G401 (cell line): Measurements from ENCODE around the gene ZNF777. TPM values are rescaled to one million over a fixed set of nuclear protein-coding genes. Genes with fewer than 3 reads are reported as not detected.
A peak's percentile ranks its signal among the peaks of the same experiment; 100 is the strongest.

Experiments
- DNase-seq: peaks from one replicate; pipeline ENCODE4 v3.0.0-alpha.2; 2015; ENCODE audit warnings: low spot score
- in situ Hi-C: cut with HindIII; loops from 2 replicates; pipeline ENCODE4 v1.10.0; 2016; ENCODE audit warnings: low sequenced_read_pairs, mixed read lengths
- total RNA-seq: library from RNA; depleted of rRNA; stranded (reverse); fragments of >200 nt; shearing (Covaris generic); gene quantifications from 2 replicates; pipeline ENCODE4 v1.2.3, GENCODE V29; 2014

ZNF777 gene
- total RNA-seq, 1 experiment from 2014 or later = 21.1 TPM

- in situ Hi-C loops = no loop called here
- no peak for DNase-seq
Observed at GRCh38 chr7:149478754-149479153, 17.9 kb upstream of the ZNF777 start.

- in situ Hi-C loops = no loop called here
Observed at GRCh38 chr7:149477494-149478443, 16.9 kb upstream of the ZNF777 start.

GRCh38 chr7:149476791-149477190, 15.9 kb upstream of the ZNF777 start:
- in situ Hi-C loops = no loop called here

More at GRCh38 chr7:149477494-149478443, 16.9 kb upstream of the ZNF777 start:
- DNase-seq = no peak

GRCh38 chr7:149475121-149476045, 14.5 kb upstream of the ZNF777 start:
- DNase-seq = no peak
- in situ Hi-C loops = no loop called here

More at GRCh38 chr7:149476791-149477190, 15.9 kb upstream of the ZNF777 start:
- no peak for DNase-seq

GRCh38 chr7:149474309-149475120, 13.7 kb upstream of the ZNF777 start:
- DNase-seq = no peak
- in situ Hi-C loops = no loop called here

GRCh38 chr7:149473251-149473650, 12.4 kb upstream of the ZNF777 start:
- DNase-seq = no peak
- in situ Hi-C loops = no loop called here

- in situ Hi-C loops = no loop called here
Observed at GRCh38 chr7:149471289-149471953, 10.6 kb upstream of the ZNF777 start.

GRCh38 chr7:149469806-149470205, 8.9 kb upstream of the ZNF777 start:
- in situ Hi-C loops = no loop called here
- no peak for DNase-seq

More at GRCh38 chr7:149471289-149471953, 10.6 kb upstream of the ZNF777 start:
- DNase-seq = no peak

GRCh38 chr7:149468208-149468607, 7.3 kb upstream of the ZNF777 start:
- in situ Hi-C loops = no loop called here
- DNase-seq = no peak

- in situ Hi-C loops = no loop called here
- DNase-seq = no peak
Observed at GRCh38 chr7:149467321-149467859, 6.5 kb upstream of the ZNF777 start.

- in situ Hi-C loops = no loop called here
- DNase-seq = no peak
Observed at GRCh38 chr7:149466364-149466763, 5.5 kb upstream of the ZNF777 start.

GRCh38 chr7:149463500-149464161, 2.8 kb upstream of the ZNF777 start:
- in situ Hi-C loops = no loop called here
- DNase-seq = no peak

GRCh38 chr7:149462101-149462520, 1.2 kb upstream of the ZNF777 start:
- in situ Hi-C loops = no loop called here
- DNase-seq = no peak

GRCh38 chr7:149459540-149460452, 1.1 kb downstream of the ZNF777 start:
- DNase-seq = no peak
- in situ Hi-C loops = no loop called here

- in situ Hi-C loops = no loop called here
- peak; percentile 10 for DNase-seq
Observed at GRCh38 chr7:149459201-149459539, 1.7 kb downstream of the ZNF777 start.

GRCh38 chr7:149458235-149458634, 2.6 kb downstream of the ZNF777 start:
- in situ Hi-C loops = no loop called here
- no peak for DNase-seq

GRCh38 chr7:149457766-149458165, 3.1 kb downstream of the ZNF777 start:
- in situ Hi-C loops = no loop called here
- no peak for DNase-seq
